GM21619 (cell line): ENCODE data around the gene GASK1A.

Experiments used
- ATAC-seq: cut with Tn5 transposase; IDR thresholded peaks from one replicate; pipeline ENCODE4 v1.9.1; 2021; ENCODE audit not compliant: unreplicated experiment

GASK1A gene

DNA sequence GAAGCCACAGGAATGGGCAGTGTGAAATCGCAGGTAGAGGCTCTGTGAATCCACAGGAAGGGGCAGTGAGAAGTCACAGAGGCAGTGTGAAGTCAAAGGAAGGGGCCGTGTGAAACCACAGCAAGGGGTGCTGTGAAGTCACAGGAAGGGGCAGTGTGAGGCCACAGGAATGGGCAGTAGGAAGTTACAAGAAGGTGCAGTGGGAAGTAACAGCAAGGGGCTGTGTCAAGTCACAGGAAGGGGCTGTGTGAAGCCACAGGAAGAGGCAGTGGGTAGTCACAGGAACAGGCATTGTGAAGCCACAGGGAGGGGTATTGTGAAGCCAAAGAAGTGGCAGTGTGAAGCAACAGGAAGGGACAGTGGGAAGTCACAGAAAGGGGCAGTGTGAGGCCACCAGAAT lies 34.1 kb downstream of the GASK1A start:
- ATAC-seq: no peak

DNA sequence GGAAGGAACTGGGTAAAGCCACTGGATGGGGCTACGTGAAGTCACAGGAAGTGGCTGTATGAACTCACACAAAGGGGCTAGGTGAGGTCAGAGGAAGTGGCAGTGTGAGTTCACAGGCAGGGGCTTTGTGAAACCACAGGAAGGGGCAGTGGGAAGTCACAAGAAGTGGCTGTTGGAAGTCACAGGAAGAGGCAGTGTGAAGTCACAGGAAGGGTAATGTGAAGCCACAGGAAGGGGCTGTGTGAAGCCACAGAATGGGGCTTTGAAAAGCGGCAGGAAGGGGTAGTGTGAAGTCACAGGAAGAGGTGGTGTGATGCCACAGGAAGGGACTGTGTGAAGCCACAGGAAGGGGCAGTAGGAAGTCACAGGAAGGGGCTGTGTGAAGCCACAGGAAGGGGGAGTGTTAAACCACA lies 34.6 kb downstream of the GASK1A start:
- no peak for ATAC-seq

DNA sequence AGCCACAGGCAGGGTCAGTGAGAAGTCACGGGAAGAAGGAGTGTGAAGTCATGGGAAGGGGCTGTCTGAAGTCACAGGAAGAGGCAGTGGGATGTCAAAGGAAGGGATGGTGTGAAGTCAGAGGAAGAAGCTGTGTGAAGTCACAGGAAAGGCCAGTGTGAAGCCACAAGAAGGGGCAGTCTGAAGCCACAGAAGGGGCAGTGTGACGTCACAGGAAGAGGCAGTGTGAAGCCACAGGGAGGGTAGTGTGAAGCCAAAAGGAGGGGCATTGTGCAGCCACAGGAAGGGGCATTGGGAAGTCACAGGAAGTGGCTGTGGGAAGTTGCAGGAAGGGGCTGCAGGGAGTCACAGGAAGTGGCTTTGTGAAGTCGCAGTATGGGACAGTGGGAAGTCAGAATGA lies 35.1 kb downstream of the GASK1A start:
- ATAC-seq: no peak

DNA sequence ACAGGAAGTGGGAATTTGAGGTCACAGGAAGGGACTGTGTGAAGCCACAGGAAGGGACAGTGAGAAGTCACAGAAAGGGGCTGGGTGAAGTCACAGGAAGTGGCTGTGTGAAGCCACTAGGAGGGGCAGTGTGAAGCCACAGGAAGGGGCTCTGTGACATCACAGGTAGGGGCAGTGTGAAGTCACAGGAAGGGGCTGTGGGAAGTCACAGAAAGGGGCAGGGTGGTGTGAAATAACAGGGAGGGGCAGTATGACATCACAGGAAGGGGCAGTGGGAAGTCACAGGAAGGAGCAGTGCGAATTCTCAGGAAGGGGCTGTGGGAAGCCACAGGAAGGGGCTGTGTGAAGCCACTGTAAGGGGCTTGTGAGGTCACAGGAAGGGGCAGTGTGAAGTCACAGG lies 35.8 kb downstream of the GASK1A start:
- no peak for ATAC-seq

DNA sequence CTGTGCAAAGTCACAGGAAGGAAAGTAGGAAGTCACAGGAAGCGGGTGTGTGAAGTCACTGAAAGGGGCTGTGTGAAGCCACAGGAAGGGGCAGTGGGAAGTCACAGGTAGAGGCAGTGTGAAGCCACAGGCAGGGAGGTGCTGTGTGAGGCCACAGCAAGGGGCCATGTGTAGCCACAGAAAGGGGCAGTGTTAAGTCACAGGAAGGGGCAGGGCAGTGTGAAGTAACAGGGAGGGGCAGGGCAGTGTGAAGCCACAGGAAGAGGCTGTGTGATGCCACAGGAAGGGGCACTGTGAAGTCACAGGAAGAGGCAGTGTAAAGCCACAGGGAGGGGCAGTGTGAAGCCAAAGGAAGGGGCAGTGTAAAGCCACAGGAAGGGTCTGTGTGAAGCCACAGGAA lies 36.5 kb downstream of the GASK1A start:
- ATAC-seq: no peak

DNA sequence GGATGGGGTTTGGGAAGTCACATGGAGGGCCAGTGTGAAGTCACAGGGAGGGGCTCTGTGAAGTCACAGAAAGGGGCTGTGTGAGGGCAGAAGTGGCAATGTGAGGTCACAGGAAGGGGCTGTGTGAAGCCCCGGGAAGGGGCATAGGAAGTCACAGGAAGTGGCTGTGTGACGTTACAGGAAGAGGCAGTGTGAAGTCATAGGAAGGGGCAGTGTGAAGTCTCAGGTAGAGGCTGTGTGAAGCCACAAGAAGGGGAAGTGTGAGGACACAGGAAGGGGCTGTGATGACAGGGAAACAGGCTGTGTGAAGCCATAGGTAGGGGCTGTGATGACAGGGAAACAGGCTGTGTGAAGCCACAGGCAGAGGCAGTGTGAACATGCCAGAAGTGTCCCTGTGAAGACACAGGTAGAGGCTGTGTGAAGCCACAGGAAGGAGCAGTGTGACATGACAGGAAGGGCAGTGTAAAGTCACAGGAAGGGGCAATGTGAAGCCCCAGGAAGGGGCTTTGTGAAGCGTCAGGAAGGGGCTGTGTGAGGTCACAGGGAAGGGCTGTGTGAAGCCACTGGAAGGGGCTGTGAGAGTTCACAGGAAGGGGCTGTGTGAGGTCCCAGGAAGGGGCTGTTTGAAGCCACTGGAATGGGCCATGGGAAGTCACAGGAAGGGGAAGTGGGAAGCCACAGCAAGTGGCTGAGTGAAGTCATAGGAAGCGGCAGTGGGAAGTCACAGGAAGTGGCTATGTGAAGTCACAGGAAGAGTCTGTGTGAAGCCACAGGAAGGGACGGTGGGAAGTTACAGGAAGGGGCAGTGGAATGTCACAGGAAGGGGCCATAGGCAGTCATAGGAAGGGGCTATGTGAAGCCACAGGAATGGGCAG lies 37.1 kb downstream of the GASK1A start:
- ATAC-seq: no peak

DNA sequence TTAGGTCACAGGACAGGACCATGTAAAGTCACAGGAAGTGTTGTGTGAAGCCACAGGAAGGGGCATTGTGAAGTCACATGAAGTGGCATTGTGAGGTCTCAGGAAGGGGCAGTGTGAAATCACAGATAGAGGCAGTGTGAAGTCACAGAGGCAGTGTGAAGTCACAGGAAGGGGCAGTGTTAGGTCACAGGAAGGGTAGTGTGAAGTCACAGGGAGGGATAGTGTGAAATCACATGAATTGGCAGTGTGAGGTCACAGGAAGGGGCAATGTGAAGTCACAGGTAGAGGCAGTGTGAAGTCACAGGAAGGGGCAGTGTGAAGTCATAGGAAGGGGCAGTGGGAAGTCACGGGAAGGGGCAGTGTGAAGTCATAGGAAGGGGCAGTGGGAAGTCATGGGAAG lies 37.9 kb downstream of the GASK1A start:
- ATAC-seq: no peak

DNA sequence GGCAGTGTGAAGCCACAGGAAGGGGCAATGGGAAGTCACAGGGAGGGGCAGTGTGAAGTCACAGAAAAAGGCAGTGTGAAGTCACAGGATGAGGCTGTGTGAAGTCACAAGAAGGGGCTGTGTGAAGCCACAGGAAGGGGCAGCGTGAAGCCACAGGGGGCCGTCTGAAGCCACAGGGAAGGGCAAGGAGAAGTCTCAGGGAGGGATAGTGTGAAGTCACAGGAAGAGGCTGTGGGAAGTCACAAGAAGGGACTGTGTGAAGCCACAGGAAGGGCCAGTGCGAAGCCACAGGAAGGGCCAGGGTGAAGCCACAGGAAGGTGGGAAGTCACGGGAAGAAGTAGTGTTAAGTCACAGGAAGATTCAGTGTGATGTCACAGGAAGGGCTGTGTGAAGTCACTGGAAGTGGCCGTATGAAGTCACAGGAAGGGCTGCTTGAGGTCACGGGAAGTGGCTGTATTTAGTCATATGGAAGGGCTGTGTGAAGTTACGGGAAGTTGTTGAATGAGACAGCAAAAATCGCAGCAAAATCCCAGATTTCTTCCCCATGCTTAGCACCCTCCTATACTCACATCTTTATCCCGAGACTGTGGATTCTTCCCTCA lies 38.6 kb downstream of the GASK1A start:
- ATAC-seq: no peak

DNA sequence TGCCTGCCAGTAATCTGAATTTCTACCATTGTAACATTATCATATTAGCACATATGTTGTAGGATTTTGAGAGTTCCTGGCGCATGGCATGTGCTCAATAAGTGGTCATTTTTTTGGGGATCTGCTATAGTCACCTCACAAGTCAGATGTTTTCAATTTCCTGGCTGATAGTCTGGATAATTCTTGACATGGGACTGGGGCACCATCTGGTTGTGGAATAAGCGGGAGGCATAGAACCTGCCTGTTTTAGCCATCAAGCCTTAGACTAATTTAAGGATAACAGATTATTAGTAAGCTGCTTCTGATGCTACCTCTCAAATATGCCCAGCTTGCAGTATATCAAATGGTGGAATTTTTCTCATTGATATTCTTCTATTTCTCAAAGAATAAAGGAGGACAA lies 39.1 kb downstream of the GASK1A start:
- no peak for ATAC-seq

DNA sequence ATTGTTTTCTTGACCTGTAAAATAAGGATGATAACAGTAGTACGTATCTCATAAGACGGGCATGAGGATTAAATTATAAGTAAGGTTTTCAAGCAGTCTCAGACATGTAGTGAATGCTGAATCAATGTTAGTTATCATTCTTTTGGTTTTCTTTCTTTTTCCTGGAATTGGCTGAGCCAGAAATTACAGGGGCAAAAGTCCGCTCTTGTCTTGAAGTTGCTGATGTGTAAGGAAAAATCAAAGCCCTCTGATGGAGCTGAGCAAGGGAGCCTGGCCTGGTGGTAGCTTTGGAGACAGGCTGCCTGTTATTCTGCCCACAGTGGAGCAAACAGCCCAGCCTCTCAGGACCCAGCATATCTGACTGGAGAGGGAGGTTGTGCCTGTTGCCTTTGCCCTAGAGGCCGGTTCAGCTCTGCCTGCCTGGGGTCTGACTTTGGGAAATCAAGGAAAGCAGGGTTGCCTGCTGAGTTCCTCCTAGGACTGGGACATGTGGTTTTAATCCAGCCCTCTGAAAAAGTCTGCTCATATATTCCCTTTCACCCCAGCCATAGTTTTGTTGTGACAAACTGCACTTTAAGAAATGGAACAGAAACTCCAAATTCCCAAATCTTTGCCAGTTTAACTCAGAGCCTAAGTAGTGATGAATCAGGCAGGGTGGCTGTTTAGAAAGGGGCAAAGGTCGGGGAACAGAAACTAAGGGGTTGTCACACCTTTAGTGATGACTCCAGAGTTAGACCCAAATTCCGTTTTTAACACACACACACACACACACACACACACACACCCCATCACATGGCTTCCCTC lies 40.1 kb downstream of the GASK1A start:
- ATAC-seq: no peak

DNA sequence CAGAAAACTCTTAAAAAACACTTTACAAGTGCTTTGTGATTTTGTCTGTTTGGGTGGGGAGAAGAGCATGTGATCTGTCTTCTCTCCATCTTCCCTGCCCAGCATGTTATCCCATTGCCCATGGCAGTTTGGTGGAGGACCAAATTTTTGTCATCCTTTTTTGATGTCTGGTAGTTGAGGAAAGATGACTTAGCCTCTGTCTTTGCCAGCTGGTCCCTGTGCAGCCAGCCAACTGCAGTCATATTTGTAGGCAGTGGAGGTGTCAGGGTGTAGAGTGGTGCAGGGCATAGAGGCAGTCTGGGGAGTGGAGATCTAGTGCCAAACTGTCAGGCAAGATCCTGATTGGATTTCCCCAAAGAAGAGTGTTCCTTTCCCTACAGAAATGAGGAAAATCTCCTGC lies 40.7 kb downstream of the GASK1A start:
- no peak for ATAC-seq

DNA sequence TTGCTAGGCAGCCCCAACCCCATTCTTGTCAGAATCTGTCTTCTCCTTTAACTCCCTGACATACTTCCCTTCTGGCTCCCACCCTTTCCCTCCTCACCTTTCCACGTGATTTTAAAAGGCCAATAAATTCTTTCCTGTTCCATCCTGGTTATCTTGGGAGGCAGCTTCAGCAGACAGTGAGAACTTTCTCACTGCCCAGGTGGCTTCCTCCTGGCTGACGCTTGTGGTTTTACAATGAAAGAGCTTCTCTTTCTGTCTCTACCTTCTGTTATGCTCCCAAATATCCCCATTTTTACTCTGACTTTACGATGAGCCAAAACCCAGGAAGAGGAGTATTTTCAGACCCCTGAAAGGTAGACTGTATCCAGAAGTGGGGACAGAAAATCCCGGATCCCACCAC lies 42.1 kb downstream of the GASK1A start:
- no peak for ATAC-seq

DNA sequence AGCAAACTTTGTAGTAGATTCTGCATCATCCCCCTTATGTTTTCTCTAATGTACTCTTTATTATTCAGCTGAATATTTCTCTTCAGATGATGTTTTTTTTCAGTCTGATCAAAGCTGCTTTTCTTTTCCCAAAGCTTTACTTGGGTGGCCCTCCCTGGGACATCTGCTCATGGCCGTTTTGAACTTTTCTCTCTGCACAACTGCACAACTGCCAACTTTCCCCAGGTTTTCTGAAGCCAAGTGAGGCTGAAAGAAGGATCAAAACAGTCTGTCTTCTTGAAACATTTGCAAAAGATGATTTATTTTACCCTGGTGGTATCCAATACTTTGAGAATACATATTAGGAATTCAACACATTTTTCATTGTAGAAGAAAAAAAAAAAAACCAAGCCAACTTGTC lies 43.0 kb downstream of the GASK1A start:
- ATAC-seq: no peak

DNA sequence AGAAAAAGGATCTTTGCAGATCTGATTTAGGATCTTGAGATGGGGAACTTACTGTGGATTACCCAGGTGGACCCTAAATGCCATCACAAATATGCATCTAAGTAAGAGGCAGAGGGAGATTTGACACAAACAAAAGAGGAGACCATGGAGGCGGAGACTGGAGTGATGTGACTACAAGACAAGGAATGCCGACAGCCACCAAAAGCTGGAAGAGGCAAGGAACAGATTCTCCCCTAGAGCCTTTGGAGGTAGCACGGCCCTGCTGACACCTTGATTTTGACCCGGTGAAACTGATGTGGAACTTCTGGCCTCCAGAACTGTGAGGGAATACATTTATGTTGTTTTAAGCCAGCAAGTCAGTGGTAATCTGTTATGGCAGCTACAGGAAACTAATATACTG lies 44.0 kb downstream of the GASK1A start:
- no peak for ATAC-seq

DNA sequence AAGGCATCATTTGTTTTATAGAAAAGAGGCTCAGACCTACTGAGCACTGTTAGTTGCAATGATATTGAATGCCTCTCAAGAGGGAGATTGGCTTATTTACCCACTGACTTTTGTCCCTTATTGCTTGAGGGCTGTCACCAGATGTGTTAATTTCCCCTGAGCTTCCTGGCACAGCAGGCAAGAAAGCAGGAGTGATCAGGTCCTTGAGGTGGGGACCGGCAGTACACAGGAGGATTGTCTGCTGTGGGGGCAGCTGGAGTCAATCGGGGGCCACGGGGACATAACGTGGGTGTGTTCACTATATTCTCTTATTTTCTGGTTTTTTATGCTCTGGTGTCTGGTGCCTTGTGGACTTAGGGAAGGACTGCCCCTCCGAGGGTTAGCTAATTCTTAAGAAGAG lies 44.6 kb downstream of the GASK1A start:
- no peak for ATAC-seq

DNA sequence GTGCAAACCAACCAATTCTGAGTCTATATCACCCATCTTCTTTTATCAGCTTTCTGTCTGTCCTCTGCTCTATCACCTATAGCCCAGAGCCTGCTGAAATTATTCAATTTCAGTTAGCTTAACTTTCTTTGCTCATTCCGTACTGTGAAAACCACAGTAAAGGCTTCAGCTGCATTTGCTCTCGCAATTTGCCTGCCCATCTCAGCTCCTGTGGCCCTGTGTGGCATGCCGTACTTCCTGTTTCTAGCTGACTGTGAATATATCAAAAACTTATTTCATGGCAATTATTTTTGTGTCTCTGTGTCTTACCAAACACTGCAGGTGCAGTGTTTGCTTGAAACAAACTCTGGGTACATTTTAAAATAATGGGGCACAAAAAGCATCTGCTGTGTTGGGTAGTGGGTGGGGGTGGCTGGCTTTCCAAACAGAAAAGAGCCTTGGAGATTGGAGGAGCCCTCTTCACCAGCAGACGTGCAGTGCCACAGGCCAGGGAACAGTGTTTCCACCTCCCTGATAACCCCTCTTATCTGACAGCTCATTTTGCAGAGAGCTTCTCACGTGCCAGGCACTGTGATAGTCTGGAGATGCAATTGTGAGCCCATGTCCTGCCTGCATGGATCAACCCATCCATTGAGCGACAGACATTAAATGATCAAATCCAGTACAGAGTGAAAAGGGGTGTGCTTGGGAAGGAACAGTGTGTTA lies 45.2 kb downstream of the GASK1A start:
- ATAC-seq: no peak

DNA sequence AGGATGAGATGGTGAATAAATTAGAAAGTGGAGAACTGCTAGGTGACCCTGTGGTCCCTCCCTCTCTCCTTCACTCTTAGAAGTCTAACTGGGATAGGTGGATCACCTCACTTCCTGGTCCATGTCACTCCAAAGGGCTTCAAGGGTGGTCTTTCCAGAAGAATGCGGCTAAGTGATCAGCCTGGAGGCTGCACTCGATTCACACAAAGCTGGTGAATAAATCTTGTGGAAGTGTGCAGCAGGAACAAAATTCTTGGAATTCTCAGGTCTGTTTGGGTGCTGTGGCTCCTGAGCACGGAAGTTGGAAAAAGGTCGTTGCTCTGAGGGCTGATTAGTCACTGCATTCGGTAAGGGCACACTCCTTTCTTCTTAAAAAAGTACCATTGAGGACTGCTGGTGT lies 46.3 kb downstream of the GASK1A start:
- ATAC-seq: no peak

DNA sequence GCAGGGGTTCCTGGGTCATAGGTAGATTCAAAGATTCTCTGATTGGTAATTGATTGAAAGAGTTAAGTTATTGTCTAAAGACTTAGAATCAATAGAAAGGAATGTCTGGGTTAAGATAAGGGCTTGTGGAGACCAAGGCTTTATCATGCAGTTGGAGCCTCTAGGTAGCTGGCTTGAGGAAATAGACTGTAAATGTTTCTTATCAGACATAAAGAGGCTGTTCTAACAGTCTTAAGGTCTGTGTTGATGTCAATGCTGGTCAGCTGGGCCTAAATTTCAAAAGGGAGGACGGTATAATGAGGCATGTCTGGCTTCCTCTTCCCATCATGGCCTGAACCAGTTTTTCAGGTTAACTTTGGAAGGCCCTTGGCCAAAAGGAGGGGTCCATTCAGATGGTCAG lies 48.9 kb downstream of the GASK1A start:
- no peak for ATAC-seq

DNA sequence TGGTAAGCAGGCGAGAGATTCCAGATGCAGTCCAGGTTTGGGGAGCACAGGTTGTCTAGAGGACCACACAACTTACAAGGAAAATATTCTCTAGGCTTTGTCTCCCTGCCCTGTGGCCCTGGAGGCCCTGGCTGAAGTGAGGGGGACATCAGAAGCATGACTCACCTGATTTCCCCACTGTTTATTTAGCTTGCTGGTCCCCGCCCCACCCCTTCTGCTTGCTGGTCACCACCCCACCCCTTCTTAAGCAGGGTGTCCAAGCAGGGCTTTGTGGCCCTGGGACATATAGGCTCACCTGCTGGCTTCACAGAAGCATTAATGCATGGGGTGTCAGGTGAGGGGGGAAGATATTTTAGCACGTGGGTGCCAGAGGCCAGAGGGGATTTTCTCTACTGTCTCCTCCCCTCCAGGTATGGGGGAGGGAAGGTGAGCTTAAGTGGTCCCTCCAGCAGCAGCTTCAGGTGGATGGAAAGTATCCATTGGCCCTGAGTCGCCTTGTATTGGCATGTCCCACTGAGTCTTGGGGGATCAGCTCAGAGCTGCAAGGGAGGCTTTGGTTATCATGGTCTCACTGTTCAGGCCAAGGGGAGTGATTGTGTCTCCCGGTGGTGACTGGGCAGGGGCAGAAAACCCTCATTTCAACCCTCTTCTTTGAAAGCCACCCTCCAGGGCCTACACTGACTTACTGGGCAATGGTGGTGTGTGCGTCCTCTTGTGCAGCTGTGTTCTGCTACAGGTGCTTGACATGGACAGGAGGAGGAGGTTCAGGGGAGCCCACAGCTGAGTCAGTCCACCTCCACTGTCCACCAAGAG lies 49.8 kb downstream of the GASK1A start:
- no peak for ATAC-seq

DNA sequence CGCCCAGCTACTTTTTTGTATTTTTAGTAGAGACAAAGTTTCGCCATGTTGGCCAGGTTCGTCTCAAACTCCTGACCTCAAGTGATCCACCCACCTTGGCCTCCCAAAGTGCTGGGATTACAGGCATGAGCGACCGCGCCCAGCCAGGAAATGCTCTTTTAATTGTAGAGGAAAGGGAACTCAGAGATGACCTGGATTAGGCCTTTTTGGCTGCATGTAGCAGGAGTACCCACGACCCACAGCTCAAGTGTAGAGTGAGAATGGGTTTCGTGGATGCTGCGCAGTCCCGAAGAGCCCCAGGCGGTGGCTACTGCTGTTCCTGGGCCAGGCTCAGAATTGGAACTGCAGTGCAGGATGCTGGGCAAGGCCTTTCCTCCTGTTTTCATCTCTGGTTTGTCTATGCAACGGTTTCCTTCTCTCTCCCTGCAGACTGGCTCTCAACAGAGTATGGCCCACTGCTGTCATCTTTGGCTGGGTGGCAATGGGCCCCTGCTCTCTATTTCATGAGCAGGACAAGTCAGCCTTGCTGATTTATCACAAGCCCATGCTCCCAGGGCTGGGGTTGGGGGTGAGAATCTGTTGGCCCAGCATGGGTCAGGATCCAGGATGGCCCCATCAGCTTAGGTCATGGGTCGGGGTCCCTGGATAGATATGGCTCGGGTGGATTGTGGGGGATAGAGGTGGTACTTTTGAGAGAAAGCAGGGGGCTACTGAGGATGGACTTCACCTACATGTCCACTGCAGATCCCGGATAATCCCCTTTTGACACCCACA lies 51.2 kb downstream of the GASK1A start:
- ATAC-seq: no peak
